Measurements from ENCODE around the gene TYMP.

GRCh38 chr22:50523806-50524675 is 5.8 kb downstream of the TYMP start:
- TF ChIP-seq POLR2A (IDR thresholded peaks at IDR 0.05; ENCODE audit: low read depth, low read length) (peak; percentile 33; the same call in 1 of the 2 replicates), POLR2AphosphoS5 (IDR thresholded peaks at IDR 0.05; ENCODE audit: low read depth, low read length) (no peak; the same call in 1 of the 2 replicates)

Measured in GM12892 (cell line).